H1 (cell line): Measurements from ENCODE around the gene GUCY2F. TPM values are rescaled to one million over a fixed set of nuclear protein-coding genes. Genes with fewer than 3 reads are reported as not detected.

Experiments
- CHD7 ChIP-seq: fragments of 300-600 bp; sonication (generic); IDR thresholded peaks from 2 replicates; pipeline ENCODE4 v1.7.1; 2012; ENCODE audit warnings: low read length, moderate library complexity, mild to moderate bottlenecking, inconsistent platforms; ENCODE audit not compliant: insufficient replicate concordance
- CREB1 ChIP-seq: IDR thresholded peaks from 2 replicates; pipeline ENCODE4 v1.6.1; 2012; ENCODE audit warnings: inconsistent platforms
- CTCF ChIP-seq, 3 experiments: IDR thresholded peaks; 1 replicate in 2 of 3; 2 replicates in 1 of 3; pipeline versions ENCODE4 v1.5.1 to v1.6.1; 2011; ENCODE audit warnings: low read length in 3 of 3, mild to moderate bottlenecking in 3 of 3, inconsistent platforms in 2 of 3, low read depth in 1 of 3, moderate library complexity in 1 of 3; ENCODE audit not compliant: insufficient read depth in 1 of 3; ENCODE audit errors: control extremely low read depth in 1 of 3
- RAD21 ChIP-seq, 2 experiments: IDR thresholded peaks in 1 of 2; conservative IDR thresholded peaks in 1 of 2; 2 replicates each; pipeline ENCODE4 v1.6.1; 2011; ENCODE audit warnings: low read depth in 2 of 2, low read length in 2 of 2, improper control_type of control experiment in 1 of 2, inconsistent platforms in 1 of 2, mild to moderate bottlenecking in 1 of 2, moderate library complexity in 1 of 2
- RBBP5 ChIP-seq: IDR thresholded peaks from 2 replicates; pipeline ENCODE4 v1.7.1; 2012; ENCODE audit warnings: low read depth, mild to moderate bottlenecking, inconsistent platforms, low read length, moderate library complexity, borderline replicate concordance
- TEAD4 ChIP-seq: IDR thresholded peaks from 2 replicates; pipeline ENCODE4 v1.6.1; 2012; ENCODE audit warnings: low read depth, low read length, inconsistent platforms, mixed read lengths
- polyA plus RNA-seq, 7 experiments: library from polyadenylated mRNA; depleted of rRNA in 3 of 7; stranded (reverse) in 5 of 7; unstranded in 2 of 7; fragments of >200 nt in 5 of 7; fragments of 200-250 nt in 2 of 7; gene quantifications; 1 replicate in 5 of 7; 2 replicates in 1 of 7; 4 replicates in 1 of 7; pipeline versions ENCODE4 v1.2.1 to v1.2.3, GENCODE V29; 2011 to 2013; ENCODE audit warnings: missing spikeins in 2 of 7, mixed read lengths in 2 of 7
- total RNA-seq: library from RNA; stranded (reverse); fragmentation: NEBNext Ultra II Directional; extraction: Animal tissue kit (Norgen Biotek cat#: 25700); gene quantifications from 2 replicates; pipeline ENCODE4 v1.2.1, GENCODE V29; 2021

The GUCY2F gene
- total and polyA plus RNA-seq, 2 of the 8 experiments (the other 6 are each of a cell fraction or from before 2014, with no cell fraction given), result 0.02 TPM; not detected in 1

- TF ChIP-seq CHD7, result no peak
- TF ChIP-seq RBBP5, result no peak
- TF ChIP-seq RAD21 (IDR thresholded peaks at IDR 0.05 in 1 of 2, conservative IDR thresholded peaks at IDR 0.05 in 1 of 2; ENCODE audit: low read depth in 2 of 2, low read length in 2 of 2), result peak; percentile 54 to 59
- TF ChIP-seq TEAD4, result peak; percentile 20; the same call in 1 of the 2 replicates
- TF ChIP-seq CREB1, result no peak
- peak; percentile 54 to 73 (median 72) for TF ChIP-seq CTCF (IDR thresholded peaks at IDR 0.05; ENCODE audit: control extremely low read depth in 1 of 3, insufficient read depth in 1 of 3, low read depth in 1 of 3, low read length in 3 of 3)
These were observed 6.6 kb downstream of the GUCY2F start (continued) for GRCh38 chrX:109475174-109475891.
